ENCODE results near the gene GTF2IRD1. TPM values are rescaled to one million over a fixed set of nuclear protein-coding genes. Genes with fewer than 3 reads are reported as not detected.

The GTF2IRD1 gene
- polyA plus RNA-seq, 1 donor from 2014 or later, result not detected

DNA sequence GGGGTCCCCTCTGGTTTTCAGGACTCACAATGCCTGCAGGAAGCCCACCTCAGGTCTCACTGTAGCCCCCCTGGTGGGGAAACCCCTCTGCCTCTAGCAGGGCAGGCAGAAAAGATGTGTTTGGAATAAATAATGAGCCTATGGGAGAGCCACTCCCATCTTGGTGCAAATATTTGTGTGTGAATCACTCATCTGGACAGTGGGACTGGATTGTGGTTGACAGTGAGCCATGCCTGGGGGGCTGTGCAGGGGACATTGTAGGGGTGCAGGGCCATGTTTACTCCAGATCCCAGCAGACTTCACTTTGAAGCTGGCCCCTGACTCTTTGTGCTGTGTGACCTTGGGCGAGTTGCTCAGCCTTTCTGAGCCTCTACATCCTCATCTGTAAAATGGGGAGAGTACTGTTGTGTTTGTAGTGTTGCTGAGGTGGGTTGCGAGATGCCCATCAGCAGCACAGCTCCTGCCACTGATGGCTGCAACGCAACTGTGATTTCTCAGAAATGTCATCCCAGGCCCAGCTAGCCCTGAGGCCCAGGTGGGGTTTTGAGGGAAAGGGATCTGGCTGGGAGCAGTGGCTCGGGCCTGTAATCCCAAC, 20.7 kb downstream of the GTF2IRD1 start:
- Mint-ChIP-seq H3K27me3 (peaks cover 13% of the 10 kb centered on the region), H3K4me1 (peaks cover 4 to 5% (median 4%) of the 10 kb centered on the region in 3 donors), H3K9me3 (no peaks in the 10 kb centered on the region), H3K36me3 (no peaks in the 10 kb centered on the region), H3K4me3 (no peak overlapping the region), H3K27ac (no peak overlapping the region)

DNA sequence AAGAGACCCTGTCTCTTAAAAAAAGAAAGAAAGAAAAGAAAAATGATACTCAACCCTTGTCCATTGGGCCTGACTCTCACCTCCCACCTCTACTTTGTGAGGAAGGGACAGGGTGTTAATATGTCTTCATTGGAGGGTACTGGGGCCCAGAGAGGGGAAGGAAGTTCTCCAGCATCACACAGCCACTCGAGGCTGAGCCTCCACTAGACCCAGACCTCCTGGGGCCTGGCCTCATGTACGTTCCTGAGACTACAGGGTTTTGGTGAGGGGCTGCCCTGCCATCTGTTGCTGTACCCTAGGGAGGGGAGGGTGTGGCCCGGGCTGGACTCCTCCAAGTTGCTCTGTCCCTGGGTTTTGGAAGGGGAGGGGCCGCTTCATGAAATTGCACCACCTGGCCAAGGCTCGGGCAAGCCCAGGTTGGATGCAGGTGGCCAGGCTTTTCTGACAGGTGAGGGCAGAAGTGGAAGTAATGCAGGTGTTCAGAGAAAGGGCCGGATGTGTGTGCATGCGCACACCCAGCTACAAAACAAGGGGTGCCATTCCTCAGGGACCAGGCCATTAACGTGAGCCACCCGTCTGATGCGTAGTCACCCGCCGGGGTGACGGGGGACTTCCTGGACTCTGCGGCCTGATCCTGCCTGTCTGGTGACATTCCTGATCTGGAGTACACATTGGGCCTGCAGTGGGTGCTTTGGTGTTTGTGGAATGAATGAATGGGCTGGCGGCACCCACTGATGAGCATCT, 21.7 kb downstream of the GTF2IRD1 start:
- H3K4me1 Mint-ChIP-seq, result peaks cover 4 to 7% (median 5%) of the 10 kb centered on the region in 3 donors
- H3K4me3 Mint-ChIP-seq, result peak overlapping the region in 2 of 4 donors; percentile 33 to 82
- no peaks in the 10 kb centered on the region for H3K9me3 Mint-ChIP-seq
- peaks cover 16% of the 10 kb centered on the region for H3K27me3 Mint-ChIP-seq
- peak overlapping the region; percentile 67 to 94 (median 92) for H3K27ac Mint-ChIP-seq
- no peaks in the 10 kb centered on the region for H3K36me3 Mint-ChIP-seq

DNA sequence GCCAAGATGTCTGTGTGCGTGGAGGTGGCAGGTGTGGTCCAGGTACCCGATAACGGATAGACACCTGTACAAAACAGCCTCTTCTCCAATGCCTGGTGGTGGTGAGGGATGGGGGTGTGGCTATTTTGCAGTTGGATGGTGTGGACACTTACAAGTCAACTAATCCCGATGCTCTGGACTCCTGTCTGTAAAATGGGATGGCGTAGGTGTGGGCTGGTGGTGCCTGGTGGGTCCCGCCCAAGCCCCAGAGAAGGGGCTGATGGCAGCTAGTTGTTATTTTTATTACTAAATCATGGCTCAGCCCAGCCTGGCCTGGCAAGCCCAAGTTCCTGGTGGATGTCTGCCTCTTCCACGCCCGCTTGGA, 22.3 kb downstream of the GTF2IRD1 start:
- peaks cover 15% of the 10 kb centered on the region for H3K27me3 Mint-ChIP-seq
- H3K36me3 Mint-ChIP-seq, result no peaks in the 10 kb centered on the region
- no peaks in the 10 kb centered on the region for H3K9me3 Mint-ChIP-seq
- H3K4me1 Mint-ChIP-seq, result peaks cover 4 to 7% (median 5%) of the 10 kb centered on the region in 3 donors
- H3K4me3 Mint-ChIP-seq, result peak overlapping the region in 1 of 4 donors; percentile 33
- H3K27ac Mint-ChIP-seq, result peak overlapping the region in 2 of 3 donors; percentile 92 to 94

DNA sequence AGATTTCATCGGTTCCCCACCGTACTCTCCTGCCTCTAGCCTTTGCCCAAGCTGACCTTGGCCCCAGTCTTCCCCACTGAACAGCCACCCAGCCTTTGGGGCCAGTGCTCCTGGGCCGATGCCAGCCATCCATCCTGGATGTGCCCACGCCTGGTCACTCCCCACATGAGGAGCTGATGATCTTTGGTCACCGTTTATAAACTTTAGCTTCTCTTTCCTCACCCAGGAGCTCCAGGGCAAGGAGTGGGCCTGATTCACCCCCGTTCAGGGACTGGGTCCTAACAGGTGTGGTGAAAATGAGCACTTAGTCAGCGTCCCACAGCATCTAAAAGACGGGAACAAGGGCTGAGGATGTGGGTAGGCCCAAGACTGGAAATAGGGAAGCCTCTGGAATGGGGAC, 22.9 kb downstream of the GTF2IRD1 start:
- H3K4me3 Mint-ChIP-seq, result no peak overlapping the region
- no peaks in the 10 kb centered on the region for H3K9me3 Mint-ChIP-seq
- no peak overlapping the region for H3K27ac Mint-ChIP-seq
- H3K36me3 Mint-ChIP-seq, result no peaks in the 10 kb centered on the region
- H3K27me3 Mint-ChIP-seq, result peaks cover 15% of the 10 kb centered on the region
- H3K4me1 Mint-ChIP-seq, result peaks cover 4 to 7% (median 5%) of the 10 kb centered on the region in 3 donors

DNA sequence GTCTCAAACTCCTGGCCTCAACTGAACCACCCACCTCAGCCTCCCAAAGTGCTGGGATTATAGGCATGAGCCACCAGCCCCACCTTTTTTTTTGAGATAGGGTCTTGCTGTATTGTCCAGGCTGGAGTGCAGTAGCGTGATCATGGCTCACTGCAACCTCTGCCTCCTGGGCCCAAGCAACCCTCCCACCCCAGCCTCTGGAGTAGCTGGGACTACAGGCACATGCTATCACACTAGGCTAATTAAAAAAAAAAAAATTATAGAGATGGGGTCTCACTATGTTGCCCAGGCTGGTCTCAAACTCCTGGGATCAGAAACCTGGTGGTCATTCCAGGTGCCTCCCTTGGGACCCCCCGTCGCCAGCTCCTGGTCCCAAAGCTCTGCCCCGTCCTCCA, 25.0 kb downstream of the GTF2IRD1 start:
- Mint-ChIP-seq H3K27me3 (peaks cover 12% of the 10 kb centered on the region), H3K4me3 (no peak overlapping the region), H3K27ac (no peak overlapping the region), H3K4me1 (peaks cover 4 to 7% (median 5%) of the 10 kb centered on the region in 3 donors), H3K36me3 (no peaks in the 10 kb centered on the region), H3K9me3 (no peaks in the 10 kb centered on the region)

DNA sequence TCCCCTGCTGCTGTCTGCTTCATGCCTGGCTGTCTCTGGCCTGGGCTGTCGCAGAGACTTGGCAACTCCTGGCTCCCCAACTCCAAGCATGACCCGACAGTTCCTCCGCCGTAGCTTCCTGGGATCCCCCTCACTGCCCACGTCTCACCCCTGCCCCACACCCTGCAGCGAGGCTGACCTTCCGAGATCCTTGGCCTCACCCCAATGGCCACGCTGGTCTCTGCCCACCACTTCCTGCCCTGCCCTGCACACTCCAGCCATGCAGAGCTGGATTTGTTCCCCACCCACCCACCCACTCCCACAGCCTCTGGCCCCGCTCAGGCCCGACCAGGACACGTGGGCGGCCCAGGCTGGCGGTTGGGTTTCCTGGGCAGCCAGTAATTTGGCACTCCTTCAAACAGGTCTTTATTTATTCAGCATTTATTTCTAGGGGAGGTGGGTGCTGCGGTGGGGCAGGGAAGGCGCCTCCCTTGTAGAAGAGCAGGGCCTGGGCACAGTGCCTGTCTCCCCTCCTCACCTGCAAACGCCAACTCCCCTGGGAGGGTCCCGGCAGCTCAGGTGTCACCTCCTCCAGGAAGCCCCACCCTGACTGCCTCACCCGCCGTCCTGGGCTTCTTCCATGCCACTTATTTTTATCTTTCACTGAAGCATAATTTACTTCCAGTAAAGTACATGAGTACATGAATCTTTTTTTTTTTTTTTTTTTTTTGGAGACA, 25.5 kb downstream of the GTF2IRD1 start:
- H3K27ac Mint-ChIP-seq, result no peak overlapping the region
- peaks cover 4 to 7% (median 5%) of the 10 kb centered on the region in 3 donors for H3K4me1 Mint-ChIP-seq
- H3K36me3 Mint-ChIP-seq, result no peaks in the 10 kb centered on the region
- peaks cover 13% of the 10 kb centered on the region for H3K27me3 Mint-ChIP-seq
- H3K9me3 Mint-ChIP-seq, result no peaks in the 10 kb centered on the region
- peak overlapping the region in 1 of 4 donors; percentile 12 for H3K4me3 Mint-ChIP-seq

DNA sequence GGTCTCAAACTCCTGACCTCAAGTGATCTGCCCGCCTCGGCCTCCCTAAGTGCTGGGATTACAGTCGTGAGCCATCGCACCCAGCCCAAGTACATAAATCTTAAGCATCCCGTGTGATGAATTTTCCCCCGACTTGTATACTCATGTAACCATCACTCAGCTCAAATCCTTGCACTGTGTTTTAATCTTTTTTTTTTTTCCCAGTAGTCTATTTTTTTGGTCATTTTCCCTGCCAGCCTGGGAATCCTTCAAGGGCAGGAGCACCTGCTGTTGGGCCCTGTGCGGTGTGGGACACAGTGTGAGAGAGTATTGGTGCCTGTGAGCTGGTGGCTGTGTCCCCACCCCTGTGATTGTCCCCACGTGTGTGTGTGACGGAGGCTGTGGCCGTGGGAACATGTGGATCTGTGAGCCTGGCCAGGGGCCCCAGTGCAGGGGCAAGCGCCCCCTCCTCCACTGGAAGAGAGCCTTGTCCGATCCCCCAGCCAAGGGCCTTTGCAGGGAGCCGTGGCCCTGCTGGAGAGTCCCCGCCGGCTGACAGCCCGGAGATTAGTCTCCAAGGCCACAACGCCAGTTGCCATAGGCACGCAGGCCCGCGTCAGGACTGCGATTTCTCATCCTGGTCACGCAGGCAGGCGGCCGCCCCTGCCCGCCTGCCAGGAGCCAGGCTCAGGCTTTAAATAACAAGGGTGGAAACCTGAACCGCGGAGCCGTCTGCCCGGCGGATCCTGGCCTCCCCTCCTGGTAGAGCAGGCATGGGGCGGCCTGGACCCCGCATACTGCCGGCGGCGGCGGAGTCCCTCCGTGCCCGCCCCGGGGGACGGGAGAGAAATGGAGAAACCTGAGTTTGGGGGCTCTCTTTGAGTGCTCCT, 26.5 kb downstream of the GTF2IRD1 start:
- Mint-ChIP-seq H3K4me1 (peaks cover 4 to 7% (median 5%) of the 10 kb centered on the region in 3 donors), H3K27ac (no peak overlapping the region), H3K36me3 (no peaks in the 10 kb centered on the region), H3K27me3 (peaks cover 17% of the 10 kb centered on the region), H3K9me3 (no peaks in the 10 kb centered on the region), H3K4me3 (peak overlapping the region in 2 of 4 donors; percentile 81 to 90)

DNA sequence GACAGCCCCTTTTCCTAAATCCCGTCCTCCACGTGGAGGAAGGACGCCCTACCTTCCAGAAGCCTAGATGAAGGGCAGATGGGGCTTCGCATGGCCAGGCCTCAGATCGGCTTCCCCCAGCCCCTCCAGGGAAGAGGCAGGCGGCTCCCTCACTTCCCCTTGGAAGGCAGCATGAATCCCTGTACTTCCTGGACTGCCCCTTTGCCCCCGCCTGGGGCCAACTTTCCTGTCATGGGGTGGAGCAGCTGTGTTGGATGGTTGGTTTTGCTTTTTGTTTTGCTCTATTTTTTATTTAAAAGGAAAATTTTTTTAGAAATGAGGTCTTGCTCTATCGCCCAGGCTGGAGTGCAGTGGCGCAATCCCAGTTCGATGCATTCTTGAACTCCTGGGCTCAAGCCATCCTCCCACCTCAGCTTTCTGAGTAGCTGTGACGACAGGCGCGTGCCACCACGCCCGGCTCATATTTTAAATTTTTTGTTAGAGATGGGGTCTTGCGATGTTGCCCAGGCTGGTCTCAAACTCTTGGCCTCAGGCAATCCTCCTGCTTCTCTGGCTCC, 27.2 kb downstream of the GTF2IRD1 start:
- H3K36me3 Mint-ChIP-seq, result no peaks in the 10 kb centered on the region
- H3K27ac Mint-ChIP-seq, result no peak overlapping the region
- H3K4me3 Mint-ChIP-seq, result no peak overlapping the region
- H3K9me3 Mint-ChIP-seq, result no peaks in the 10 kb centered on the region
- peaks cover 0 to 3% (median 1%) of the 10 kb centered on the region in 3 donors for H3K4me1 Mint-ChIP-seq
- peaks cover 17% of the 10 kb centered on the region for H3K27me3 Mint-ChIP-seq

DNA sequence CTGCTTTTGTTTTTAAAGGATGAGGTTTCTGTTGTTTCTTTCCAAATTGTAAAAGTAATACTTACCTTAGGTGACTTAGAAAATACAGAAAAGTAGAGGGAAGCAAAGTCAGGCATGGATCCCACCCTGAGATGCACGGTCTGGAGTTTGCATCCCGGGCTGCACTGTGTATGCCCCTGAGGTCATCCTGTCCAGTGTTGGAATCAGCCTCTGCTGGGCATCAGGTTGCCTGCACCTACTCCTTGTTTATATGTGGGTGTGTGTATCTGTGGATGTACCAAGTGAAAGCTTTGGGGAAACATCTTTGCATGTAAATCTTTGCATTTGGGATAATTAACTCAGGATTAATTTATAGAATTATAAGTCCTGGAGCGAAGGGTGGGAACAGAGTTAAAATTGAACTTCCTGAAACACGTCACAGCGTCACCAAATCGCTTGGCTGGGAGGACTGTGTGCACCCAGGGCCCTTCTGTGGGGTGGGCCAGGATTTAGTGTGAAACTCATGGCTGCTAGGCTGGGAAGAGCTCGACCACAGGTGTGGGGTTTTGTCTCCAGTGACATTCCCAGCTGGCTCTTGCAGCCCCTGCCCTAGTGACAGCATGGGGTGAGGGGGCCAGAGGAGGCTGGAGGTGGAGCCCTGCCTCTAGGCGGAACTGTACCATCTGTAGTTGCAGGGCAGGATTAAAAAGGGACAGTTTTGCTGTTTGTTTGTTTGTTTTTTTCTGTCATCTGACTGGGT, 27.9 kb downstream of the GTF2IRD1 start:
- H3K36me3 Mint-ChIP-seq, result no peaks in the 10 kb centered on the region
- no peaks in the 10 kb centered on the region for H3K9me3 Mint-ChIP-seq
- peak overlapping the region in 1 of 4 donors; percentile 41 for H3K4me3 Mint-ChIP-seq
- H3K27me3 Mint-ChIP-seq, result peaks cover 17% of the 10 kb centered on the region
- H3K27ac Mint-ChIP-seq, result no peak overlapping the region
- peaks cover 0 to 3% (median 0%) of the 10 kb centered on the region in 3 donors for H3K4me1 Mint-ChIP-seq

DNA sequence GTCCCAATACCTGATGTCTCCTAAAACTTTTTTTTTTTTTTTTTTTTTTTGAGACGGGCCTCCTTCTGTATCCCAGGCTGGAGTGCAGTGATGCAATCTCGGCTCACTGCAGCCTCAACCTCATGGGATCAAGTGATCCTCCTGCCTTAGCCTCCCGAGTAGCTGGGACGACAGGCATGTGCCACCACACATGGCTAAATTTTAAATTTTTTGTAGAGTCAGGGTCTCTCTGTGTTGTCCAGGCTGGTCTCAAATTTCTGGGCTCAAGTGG, 28.4 kb downstream of the GTF2IRD1 start:
- Mint-ChIP-seq H3K9me3 (no peaks in the 10 kb centered on the region), H3K4me1 (peaks cover 0 to 3% (median 0%) of the 10 kb centered on the region in 3 donors), H3K36me3 (no peaks in the 10 kb centered on the region), H3K4me3 (no peak overlapping the region), H3K27me3 (peaks cover 17% of the 10 kb centered on the region), H3K27ac (no peak overlapping the region)

DNA sequence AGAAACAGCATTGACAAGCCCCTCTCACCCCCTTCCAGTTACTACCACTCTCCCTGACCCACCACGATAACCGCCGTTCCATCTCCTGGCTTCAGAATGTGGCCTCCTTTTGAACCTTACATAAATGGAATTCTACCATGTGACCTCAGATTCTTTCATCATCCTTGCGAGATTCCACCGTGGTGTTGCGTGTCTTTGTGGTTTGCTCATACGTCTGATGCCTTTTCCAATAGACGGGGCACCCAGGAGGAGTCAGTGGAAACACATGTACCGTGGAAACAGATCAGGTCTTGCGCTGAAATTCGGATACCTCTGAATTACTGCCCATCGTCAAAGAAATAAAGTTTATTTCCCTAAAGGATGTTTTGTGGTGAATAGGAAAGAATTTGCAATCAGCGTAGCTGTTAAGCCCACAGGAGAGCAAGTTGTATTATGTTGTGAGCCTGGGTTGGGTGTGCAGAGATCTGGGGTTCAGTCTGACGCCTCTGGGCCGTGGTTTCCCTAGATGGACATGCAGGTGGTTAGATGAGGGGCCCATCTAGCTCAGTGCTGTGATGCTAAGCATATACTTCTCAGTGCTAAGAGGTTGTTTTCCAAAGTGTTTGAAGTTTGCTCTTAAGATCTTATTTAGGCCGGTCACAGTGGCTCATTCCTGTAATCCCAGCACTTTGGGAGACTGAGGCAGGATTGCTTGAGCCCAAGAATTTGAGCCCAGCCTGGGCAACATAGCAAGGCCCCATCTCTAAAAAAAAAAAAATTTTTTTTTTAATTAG, 29.1 kb downstream of the GTF2IRD1 start:
- no peaks in the 10 kb centered on the region for H3K36me3 Mint-ChIP-seq
- peaks cover 17% of the 10 kb centered on the region for H3K27me3 Mint-ChIP-seq
- peaks cover 0 to 3% (median 0%) of the 10 kb centered on the region in 3 donors for H3K4me1 Mint-ChIP-seq
- H3K9me3 Mint-ChIP-seq, result no peaks in the 10 kb centered on the region
- no peak overlapping the region for H3K27ac Mint-ChIP-seq
- H3K4me3 Mint-ChIP-seq, result peak overlapping the region in 1 of 4 donors; percentile 75

DNA sequence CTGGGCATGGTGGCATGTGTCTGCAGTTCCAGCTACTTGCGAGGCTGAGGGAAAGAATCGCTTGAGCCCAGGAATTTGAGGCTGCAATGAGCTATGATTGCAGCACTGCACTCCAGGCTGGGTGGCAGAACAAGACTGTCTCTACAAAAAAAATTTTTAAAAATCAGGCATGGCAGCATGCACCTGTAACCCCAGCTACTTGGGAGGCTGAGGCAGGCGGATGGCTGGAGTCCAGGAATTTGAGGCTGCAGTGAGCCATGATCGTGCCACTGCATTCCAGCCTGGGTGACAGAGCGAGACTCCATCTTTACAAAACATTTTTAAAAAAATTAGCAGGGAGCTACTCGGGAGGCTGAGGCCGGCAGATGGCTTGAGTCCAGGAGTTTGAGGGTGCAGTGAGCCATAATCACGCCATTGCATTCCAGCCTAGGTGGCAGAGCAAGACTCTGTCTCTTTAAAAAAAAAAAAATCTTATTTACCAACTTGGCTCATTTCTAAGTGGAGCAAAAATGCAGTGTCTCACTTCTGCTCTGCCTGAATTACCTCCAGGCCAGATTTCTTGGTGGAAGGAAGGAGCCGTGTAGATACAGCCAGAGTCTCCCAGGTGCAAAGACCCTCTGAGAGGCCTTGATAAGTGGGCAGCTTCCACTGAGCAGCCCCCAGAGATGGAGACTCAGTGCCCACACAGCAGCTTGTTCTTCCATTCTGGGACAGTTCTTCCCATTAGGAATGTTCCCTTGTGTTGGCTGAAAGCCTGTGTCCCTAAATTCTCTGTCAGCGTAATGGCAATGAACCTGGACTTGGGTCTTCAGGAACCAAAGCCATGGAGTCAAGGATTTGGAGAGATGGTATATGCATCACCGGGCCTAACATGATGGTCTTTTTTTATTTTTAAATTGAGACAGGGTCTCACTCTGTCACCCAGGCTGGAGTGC, 30.0 kb downstream of the GTF2IRD1 start:
- no peaks in the 10 kb centered on the region for H3K36me3 Mint-ChIP-seq
- H3K27me3 Mint-ChIP-seq, result peaks cover 17% of the 10 kb centered on the region
- no peak overlapping the region for H3K4me3 Mint-ChIP-seq
- H3K4me1 Mint-ChIP-seq, result peaks cover 0 to 3% (median 0%) of the 10 kb centered on the region in 3 donors
- no peaks in the 10 kb centered on the region for H3K9me3 Mint-ChIP-seq
- H3K27ac Mint-ChIP-seq, result no peak overlapping the region

DNA sequence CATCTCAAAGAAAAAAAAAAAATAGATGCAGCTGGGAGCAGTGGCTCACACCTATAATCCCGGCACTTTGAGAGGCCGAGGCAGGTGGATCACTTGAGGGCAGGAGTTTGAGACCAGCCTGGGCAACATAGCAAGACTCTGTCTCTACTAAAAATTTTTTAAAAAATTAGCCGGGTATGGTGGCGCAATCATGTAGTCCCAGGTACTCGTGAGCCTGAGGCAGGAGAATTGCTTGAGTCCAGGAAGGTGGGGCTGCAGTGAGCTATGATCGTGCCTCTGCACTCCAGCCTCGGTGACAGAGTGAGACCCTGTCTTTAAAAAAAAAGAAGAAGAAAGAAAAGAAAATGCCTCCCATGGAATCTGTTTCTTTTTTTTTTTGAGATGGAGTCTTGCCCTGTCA, 31.9 kb downstream of the GTF2IRD1 start:
- no peaks in the 10 kb centered on the region for H3K36me3 Mint-ChIP-seq
- no peaks in the 10 kb centered on the region for H3K4me1 Mint-ChIP-seq
- no peak overlapping the region for H3K4me3 Mint-ChIP-seq
- H3K9me3 Mint-ChIP-seq, result no peaks in the 10 kb centered on the region
- H3K27ac Mint-ChIP-seq, result no peak overlapping the region
- peaks cover 8% of the 10 kb centered on the region for H3K27me3 Mint-ChIP-seq

Measured in IgD-negative memory B cell (primary cell).